ENCODE measurements around the gene CHGA.

DNA sequence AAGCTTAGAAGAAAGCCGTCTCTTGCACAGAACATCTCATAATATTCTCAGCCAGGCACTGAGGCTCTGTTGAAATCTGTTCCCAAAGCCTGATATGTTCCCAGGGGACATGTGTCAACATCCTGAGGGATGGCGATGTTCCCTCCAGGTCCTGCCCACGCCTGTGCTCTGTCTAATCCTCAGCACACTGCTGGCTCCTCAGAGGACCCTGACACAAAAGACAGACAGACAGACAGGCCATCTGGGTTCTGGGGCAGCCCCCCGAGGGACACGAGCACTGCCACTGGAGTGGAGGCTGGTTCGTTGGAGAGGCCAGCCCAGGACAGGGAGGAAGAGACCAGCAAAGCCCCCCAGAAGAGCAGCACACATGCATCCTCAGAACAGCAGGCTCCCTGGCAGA, 27.8 kb downstream of the CHGA start:
- TF ChIP-seq, protein P1, sequence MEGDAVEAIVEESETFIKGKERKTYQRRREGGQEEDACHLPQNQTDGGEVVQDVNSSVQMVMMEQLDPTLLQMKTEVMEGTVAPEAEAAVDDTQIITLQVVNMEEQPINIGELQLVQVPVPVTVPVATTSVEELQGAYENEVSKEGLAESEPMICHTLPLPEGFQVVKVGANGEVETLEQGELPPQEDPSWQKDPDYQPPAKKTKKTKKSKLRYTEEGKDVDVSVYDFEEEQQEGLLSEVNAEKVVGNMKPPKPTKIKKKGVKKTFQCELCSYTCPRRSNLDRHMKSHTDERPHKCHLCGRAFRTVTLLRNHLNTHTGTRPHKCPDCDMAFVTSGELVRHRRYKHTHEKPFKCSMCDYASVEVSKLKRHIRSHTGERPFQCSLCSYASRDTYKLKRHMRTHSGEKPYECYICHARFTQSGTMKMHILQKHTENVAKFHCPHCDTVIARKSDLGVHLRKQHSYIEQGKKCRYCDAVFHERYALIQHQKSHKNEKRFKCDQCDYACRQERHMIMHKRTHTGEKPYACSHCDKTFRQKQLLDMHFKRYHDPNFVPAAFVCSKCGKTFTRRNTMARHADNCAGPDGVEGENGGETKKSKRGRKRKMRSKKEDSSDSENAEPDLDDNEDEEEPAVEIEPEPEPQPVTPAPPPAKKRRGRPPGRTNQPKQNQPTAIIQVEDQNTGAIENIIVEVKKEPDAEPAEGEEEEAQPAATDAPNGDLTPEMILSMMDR (IDR thresholded peaks at IDR 0.05) = no peak
- no peak for TF ChIP-seq POLR2A (IDR thresholded peaks at IDR 0.05)

All from Peyer's patch (tissue), 4 donors.